DMS79 (cell line): ENCODE results near the gene PRIM2.
"Not testable (repeated sequence)": the region's sequence is repeated elsewhere in the genome, so short reads cannot be mapped to it uniquely, and the experiment has no call there.

Experiments used
- DNase-seq: peaks from one replicate; lab custom pipeline; 2025; lab: John Stamatoyannopoulos, UW

PRIM2 gene

GRCh38 chr6:57317060-57317943 is at the start of gene PRIM2:
TSS of gene PRIM2 (plus strand) at chr6:57317630. CDS start at chr6:57318446, 816 bp downstream.
- peak; percentile 82 for DNase-seq

GRCh38 chr6:57268294-57268640 is 49.2 kb upstream of the PRIM2 start:
- DNase-seq = no peak

GRCh38 chr6:57274113-57274824 is 43.2 kb upstream of the PRIM2 start:
- not testable (repeated sequence) for DNase-seq

- no peak for DNase-seq
Observed at GRCh38 chr6:57275384-57275783, 42.0 kb upstream of the PRIM2 start.

GRCh38 chr6:57276946-57277345 is 40.5 kb upstream of the PRIM2 start:
- no peak for DNase-seq

GRCh38 chr6:57278570-57278969 is 38.9 kb upstream of the PRIM2 start:
- no peak for DNase-seq

GRCh38 chr6:57279013-57279412 is 38.4 kb upstream of the PRIM2 start:
- no peak for DNase-seq

GRCh38 chr6:57283106-57283505 is 34.3 kb upstream of the PRIM2 start:
- peak; percentile 75 for DNase-seq

GRCh38 chr6:57283911-57284455 is 33.4 kb upstream of the PRIM2 start:
- no peak for DNase-seq

GRCh38 chr6:57288136-57288535 is 29.3 kb upstream of the PRIM2 start:
- DNase-seq = not testable (repeated sequence)

GRCh38 chr6:57293472-57293871 is 24.0 kb upstream of the PRIM2 start:
- not testable (repeated sequence) for DNase-seq

GRCh38 chr6:57294862-57295445 is 22.5 kb upstream of the PRIM2 start:
- no peak for DNase-seq

GRCh38 chr6:57297505-57297904 is 19.9 kb upstream of the PRIM2 start:
- no peak for DNase-seq

GRCh38 chr6:57298741-57299140 is 18.7 kb upstream of the PRIM2 start:
- DNase-seq = no peak

- DNase-seq = peak; percentile 74
Observed at GRCh38 chr6:57301757-57302156, 15.7 kb upstream of the PRIM2 start.

GRCh38 chr6:57302477-57302876 is 15.0 kb upstream of the PRIM2 start:
- DNase-seq = peak; percentile 96

GRCh38 chr6:57303931-57304681 is 13.3 kb upstream of the PRIM2 start:
- no peak for DNase-seq

- DNase-seq = no peak
Observed at GRCh38 chr6:57305107-57305506, 12.3 kb upstream of the PRIM2 start.

- DNase-seq = no peak
Observed at GRCh38 chr6:57305761-57306160, 11.7 kb upstream of the PRIM2 start.

- DNase-seq = no peak
Observed at GRCh38 chr6:57306273-57306672, 11.2 kb upstream of the PRIM2 start.

GRCh38 chr6:57307850-57308249 is 9.6 kb upstream of the PRIM2 start:
- DNase-seq = no peak

GRCh38 chr6:57308755-57309154 is 8.7 kb upstream of the PRIM2 start:
- not testable (repeated sequence) for DNase-seq
